GM12878 (cell line): Measurements from ENCODE around the gene HABP2. TPM values are rescaled to one million over a fixed set of nuclear protein-coding genes. Genes with fewer than 3 reads are reported as not detected.

Experiments
- ATAC-seq: fragments of 200-7000 bp; cut with Tn5 transposase; 3 replicates; pipeline ENCODE4 v1.9.1; 2020; ENCODE audit warnings: mild to moderate bottlenecking, moderate library complexity
- BruUV-seq: library from RNA; stranded (reverse); fragments of 400-500 nt; replicated peaks from 2 replicates; lab custom pipeline; 2021; lab: Mats Ljungman, UMichigan
- CTCF ChIA-PET: fragments of 300-600 bp; sonication (Branson Sonifier 250); formaldehyde crosslinking; extraction: SDS; loops from one replicate; lab custom pipeline; 2021; ENCODE audit warnings: inconsistent platforms; lab: Yijun Ruan, JAX
- POLR2A ChIA-PET: fragments of 350-600 bp; formaldehyde crosslinking; extraction: SDS; loops from one replicate; lab custom pipeline; 2021; ENCODE audit warnings: inconsistent platforms; lab: Charles Lee
- RAD21 ChIA-PET: fragments of 300-600 bp; sonication (Branson Sonifier 250); formaldehyde crosslinking; loops from one replicate; lab custom pipeline; 2023; ENCODE audit warnings: antibody characterized with exemption; ENCODE audit not compliant: unreplicated experiment; lab: Charles Lee
- SMC1A ChIA-PET: fragments of 300-600 bp; sonication (Branson Sonifier 250); formaldehyde crosslinking; loops from one replicate; lab custom pipeline; 2023; ENCODE audit not compliant: unreplicated experiment, uncharacterized antibody; lab: Charles Lee
- DNase-seq: peaks from one replicate; pipeline ENCODE4 v3.0.0-alpha.2; 2011; ENCODE audit warnings: low read depth, low spot score
- FAIRE-seq: peaks from 3 replicates; lab custom pipeline; 2011; peaks lifted over from hg19 to GRCh38; lab: Jason Lieb, UNC
- H2AFZ ChIP-seq: 2 replicates; pipeline ENCODE4 v1.6.0; 2011; ENCODE audit warnings: low read depth, low read length, control low read depth; ENCODE audit not compliant: control insufficient read depth
- H3K27ac ChIP-seq: 2 replicates; pipeline ENCODE4 v1.5.1; 2011; ENCODE audit warnings: control low read depth; ENCODE audit not compliant: control insufficient read depth, insufficient read depth
- H3K27me3 ChIP-seq, 2 experiments: replicated peaks in 1 of 2; 2 replicates each; pipeline versions ENCODE4 v1.6.0 to v1.6.1; 2011; ENCODE audit warnings: low read length in 1 of 2; ENCODE audit not compliant: control insufficient read depth in 2 of 2, insufficient read depth in 2 of 2
- H3K36me3 ChIP-seq, 2 experiments: 2 replicates each; pipeline ENCODE4 v1.5.1; 2011; ENCODE audit warnings: low read length in 1 of 2; ENCODE audit not compliant: control insufficient read depth in 2 of 2, insufficient read depth in 2 of 2
- H3K4me1 ChIP-seq: 2 replicates; pipeline ENCODE4 v1.6.1; 2011; ENCODE audit warnings: mild to moderate bottlenecking, low read length, moderate library complexity, mixed read lengths; ENCODE audit not compliant: control insufficient read depth, insufficient read depth
- H3K4me2 ChIP-seq: 2 replicates; pipeline ENCODE4 v1.6.0; 2011; ENCODE audit warnings: control low read depth; ENCODE audit not compliant: control insufficient read depth, insufficient read depth
- H3K4me3 ChIP-seq: fragments of 200-600 bp; sonication (generic); 2 replicates; pipeline ENCODE4 v1.5.1; 2016
- H3K79me2 ChIP-seq: 2 replicates; pipeline ENCODE4 v1.6.0; 2011; ENCODE audit warnings: low read length; ENCODE audit not compliant: control insufficient read depth, insufficient read depth
- H3K9ac ChIP-seq: 2 replicates; pipeline ENCODE4 v1.8.0; 2011; ENCODE audit warnings: low read length, control low read depth, mixed read lengths; ENCODE audit not compliant: control insufficient read depth, insufficient read depth
- H3K9me3 ChIP-seq: replicated peaks from 3 replicates; pipeline ENCODE4 v1.5.1; 2011; ENCODE audit warnings: mild to moderate bottlenecking, low read length; ENCODE audit not compliant: control insufficient read depth, insufficient read depth
- H4K20me1 ChIP-seq: 2 replicates; pipeline ENCODE4 v1.6.0; 2011; ENCODE audit not compliant: control insufficient read depth, insufficient read depth
- BACH1 ChIP-seq: fragments of 450-650 bp; IDR thresholded peaks from 2 replicates; pipeline ENCODE4 v1.6.1; 2017; ENCODE audit warnings: mild to moderate bottlenecking, borderline replicate concordance
- BHLHE40 ChIP-seq, 2 experiments: fragments of 450-650 bp in 1 of 2; IDR thresholded peaks; 2 replicates each; pipeline ENCODE4 v1.6.1; 2011 to 2017; ENCODE audit warnings: low read depth in 2 of 2, borderline replicate concordance in 1 of 2, improper control_type of control experiment in 1 of 2, low read length in 1 of 2, mild to moderate bottlenecking in 1 of 2
- CEBPB ChIP-seq, 2 experiments: fragments of 150-350 bp in 1 of 2; IDR thresholded peaks; 2 replicates each; pipeline ENCODE4 v1.6.1; 2012 to 2014; ENCODE audit warnings: low read depth in 2 of 2, low read length in 2 of 2, borderline replicate concordance in 1 of 2, inconsistent platforms in 1 of 2
- CHD1 ChIP-seq: IDR thresholded peaks from 2 replicates; pipeline ENCODE4 v1.6.1; 2012; ENCODE audit warnings: low read depth, low read length, improper control_type of control experiment
- IKZF1 ChIP-seq: fragments of 450-650 bp; conservative IDR thresholded peaks from 2 replicates; pipeline ENCODE4 v1.6.1; 2017; ENCODE audit warnings: antibody characterized with exemption, mild to moderate bottlenecking
- KLF5 ChIP-seq: fragments of 450-650 bp; IDR thresholded peaks from 2 replicates; pipeline ENCODE4 v1.6.1; 2014; ENCODE audit warnings: mild to moderate bottlenecking; ENCODE audit not compliant: partially characterized antibody
- RAD21 ChIP-seq: IDR thresholded peaks from 2 replicates; pipeline ENCODE4 v1.6.1; 2011; ENCODE audit warnings: mild to moderate bottlenecking, low read depth, low read length, moderate library complexity; ENCODE audit not compliant: insufficient read depth
- RB1 ChIP-seq: fragments of 450-650 bp; formaldehyde crosslinking; IDR thresholded peaks from 2 replicates; pipeline ENCODE4 v1.6.1; 2017; ENCODE audit warnings: mild to moderate bottlenecking, borderline replicate concordance
- RELA ChIP-seq: fragments of 450-650 bp; IDR thresholded peaks from 2 replicates; pipeline ENCODE4 v1.8.0; 2014; ENCODE audit warnings: borderline replicate concordance; ENCODE audit not compliant: partially characterized antibody
- RFX5 ChIP-seq: IDR thresholded peaks from 2 replicates; pipeline ENCODE4 v1.6.1; 2011; ENCODE audit warnings: low read depth, low read length, improper control_type of control experiment
- STAT3 ChIP-seq: IDR thresholded peaks from 2 replicates; pipeline ENCODE4 v1.6.1; 2011; ENCODE audit warnings: low read depth, low read length, improper control_type of control experiment
- YY1 ChIP-seq: IDR thresholded peaks from 2 replicates; pipeline ENCODE4 v1.6.1; 2011; ENCODE audit warnings: low read depth, mild to moderate bottlenecking, low read length
- WGBS: methylation state at CpG from one replicate; pipeline ENCODE4 v1.1.6; 2016; ENCODE audit warnings: low lambda C conversion rate; ENCODE audit not compliant: insufficient replicate concordance, insufficient coverage; ENCODE audit errors: missing lambda C conversion rate; 5-methylcytosine and 5-hydroxymethylcytosine counted together
- in situ Hi-C: fragments of 300-500 bp; cut with MboI; formaldehyde crosslinking; loops from 9 replicates; pipeline ENCODE4 v1.14.3; 2018; ENCODE audit warnings: mixed read lengths
- intact Hi-C: fragments of 100-400 bp; cut with micrococcal nuclease; formaldehyde crosslinking; loops from one replicate; pipeline ENCODE4 v1.14.2; 2022; ENCODE audit not compliant: unreplicated experiment
- polyA plus RNA-seq, 11 experiments: library from polyadenylated mRNA; depleted of rRNA in 4 of 11; unstranded in 6 of 11; stranded (reverse) in 5 of 11; fragments of >200 nt; fragmentation: Nextera tagmentation in 4 of 11; fragmentation: Illumina TruSeq in 1 of 11; extraction: Ambion mirVana in 4 of 11; extraction: Trizol in 1 of 11; gene quantifications; 1 replicate in 1 of 11; 2 replicates in 10 of 11; pipeline versions ENCODE4 v1.2.1 to v1.2.3, GENCODE V29; 2011 to 2016; ENCODE audit warnings: inconsistent platforms in 2 of 11, missing spikeins in 2 of 11, low read depth in 1 of 11
- total RNA-seq, 4 experiments: library from RNA; depleted of rRNA in 3 of 4; stranded (reverse); fragments of >200 nt in 3 of 4; fragmentation: Illumina TruSeq in 1 of 4; extraction: Trizol in 1 of 4; gene quantifications; 2 replicates each; pipeline versions ENCODE4 v1.2.1 to v1.2.3, GENCODE V29; 2013 to 2021
- TF ChIP-seq, protein P1 (sequence below): IDR thresholded peaks from 2 replicates; pipeline ENCODE4 v1.6.1; 2012; ENCODE audit warnings: low read depth, low read length, improper control_type of control experiment
- TF ChIP-seq, protein P2 (sequence below): fragments of 150-350 bp; IDR thresholded peaks from 2 replicates; pipeline ENCODE4 v1.6.1; 2016; ENCODE audit warnings: low read depth, low read length
- TF ChIP-seq, protein P3 (sequence below): fragments of 450-650 bp; IDR thresholded peaks from 2 replicates; pipeline ENCODE4 v1.6.1; 2018; ENCODE audit warnings: mild to moderate bottlenecking, low read depth, moderate library complexity; ENCODE audit not compliant: partially characterized antibody

Gene HABP2
- total and polyA plus RNA-seq, 10 of the 15 experiments (the other 5 are each of a cell fraction or from before 2014, with no cell fraction given): 0.13 TPM; not detected in 9

DNA sequence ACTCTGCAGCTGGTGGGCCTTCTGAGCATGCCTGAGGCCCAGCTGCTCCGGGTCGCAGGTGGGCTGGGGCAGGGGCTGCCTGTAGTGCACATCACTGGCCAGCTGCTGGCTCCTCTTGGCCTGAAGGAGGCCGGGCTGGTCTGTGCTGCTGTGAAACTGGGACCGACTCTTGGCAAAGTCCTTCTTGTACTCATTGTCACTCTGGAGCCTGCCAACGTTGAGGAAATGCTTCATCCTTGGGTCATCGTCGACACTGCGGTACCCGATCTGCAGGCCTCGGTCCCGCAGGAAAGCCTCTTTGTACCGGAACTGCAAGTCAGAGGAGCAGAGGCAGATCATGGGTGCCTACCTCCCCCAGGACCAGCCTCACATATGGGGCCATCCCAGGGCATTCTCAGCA, 37.7 kb downstream of the HABP2 start:
- ChIA-PET POLR2A (no interaction called here), SMC1A (no interaction called here), RAD21 (no interaction called here), CTCF (no interaction called here)
- 34% methylated on average over 12 of the region's 12 CpGs for WGBS
- H2AFZ ChIP-seq: no peak overlapping the region
- in situ Hi-C loops (no loop called here), intact Hi-C loops (no loop called here)
- ATAC-seq (no peak), DNase-seq (no peak), FAIRE-seq (no peak)
- H3K27ac ChIP-seq: no peak overlapping the region
- no TSS peak for BruUV-seq
- no peak overlapping the region for H3K4me3 ChIP-seq
- H3K36me3 ChIP-seq: no peaks in the 10 kb centered on the region
- peaks cover 0 to 3% of the 10 kb centered on the region in 2 experiments; a peak in 2 of 4 replicates for H3K27me3 ChIP-seq
- no peak overlapping the region for H3K4me2 ChIP-seq
- H3K9me3 ChIP-seq: no peaks in the 10 kb centered on the region
- no peak overlapping the region for H3K9ac ChIP-seq
- H4K20me1 ChIP-seq: no peaks in the 10 kb centered on the region
- TF ChIP-seq CEBPB (IDR thresholded peaks at IDR 0.05; ENCODE audit: borderline replicate concordance in 1 of 2, low read depth in 2 of 2, low read length in 2 of 2) (no peak), YY1 (no peak), RELA (no peak), KLF5 (no peak), IKZF1 (no peak), BHLHE40 (IDR thresholded peaks at IDR 0.05; ENCODE audit: borderline replicate concordance in 1 of 2, low read depth in 2 of 2, low read length in 1 of 2) (no peak), CHD1 (no peak), STAT3 (no peak), RFX5 (no peak), RAD21 (no peak), RB1 (no peak), BACH1 (no peak)
- TF ChIP-seq, protein P1, sequence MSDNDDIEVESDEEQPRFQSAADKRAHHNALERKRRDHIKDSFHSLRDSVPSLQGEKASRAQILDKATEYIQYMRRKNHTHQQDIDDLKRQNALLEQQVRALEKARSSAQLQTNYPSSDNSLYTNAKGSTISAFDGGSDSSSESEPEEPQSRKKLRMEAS: no peak
- TF ChIP-seq, protein P2, sequence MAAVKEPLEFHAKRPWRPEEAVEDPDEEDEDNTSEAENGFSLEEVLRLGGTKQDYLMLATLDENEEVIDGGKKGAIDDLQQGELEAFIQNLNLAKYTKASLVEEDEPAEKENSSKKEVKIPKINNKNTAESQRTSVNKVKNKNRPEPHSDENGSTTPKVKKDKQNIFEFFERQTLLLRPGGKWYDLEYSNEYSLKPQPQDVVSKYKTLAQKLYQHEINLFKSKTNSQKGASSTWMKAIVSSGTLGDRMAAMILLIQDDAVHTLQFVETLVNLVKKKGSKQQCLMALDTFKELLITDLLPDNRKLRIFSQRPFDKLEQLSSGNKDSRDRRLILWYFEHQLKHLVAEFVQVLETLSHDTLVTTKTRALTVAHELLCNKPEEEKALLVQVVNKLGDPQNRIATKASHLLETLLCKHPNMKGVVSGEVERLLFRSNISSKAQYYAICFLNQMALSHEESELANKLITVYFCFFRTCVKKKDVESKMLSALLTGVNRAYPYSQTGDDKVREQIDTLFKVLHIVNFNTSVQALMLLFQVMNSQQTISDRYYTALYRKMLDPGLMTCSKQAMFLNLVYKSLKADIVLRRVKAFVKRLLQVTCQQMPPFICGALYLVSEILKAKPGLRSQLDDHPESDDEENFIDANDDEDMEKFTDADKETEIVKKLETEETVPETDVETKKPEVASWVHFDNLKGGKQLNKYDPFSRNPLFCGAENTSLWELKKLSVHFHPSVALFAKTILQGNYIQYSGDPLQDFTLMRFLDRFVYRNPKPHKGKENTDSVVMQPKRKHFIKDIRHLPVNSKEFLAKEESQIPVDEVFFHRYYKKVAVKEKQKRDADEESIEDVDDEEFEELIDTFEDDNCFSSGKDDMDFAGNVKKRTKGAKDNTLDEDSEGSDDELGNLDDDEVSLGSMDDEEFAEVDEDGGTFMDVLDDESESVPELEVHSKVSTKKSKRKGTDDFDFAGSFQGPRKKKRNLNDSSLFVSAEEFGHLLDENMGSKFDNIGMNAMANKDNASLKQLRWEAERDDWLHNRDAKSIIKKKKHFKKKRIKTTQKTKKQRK: no peak
- TF ChIP-seq, protein P3, sequence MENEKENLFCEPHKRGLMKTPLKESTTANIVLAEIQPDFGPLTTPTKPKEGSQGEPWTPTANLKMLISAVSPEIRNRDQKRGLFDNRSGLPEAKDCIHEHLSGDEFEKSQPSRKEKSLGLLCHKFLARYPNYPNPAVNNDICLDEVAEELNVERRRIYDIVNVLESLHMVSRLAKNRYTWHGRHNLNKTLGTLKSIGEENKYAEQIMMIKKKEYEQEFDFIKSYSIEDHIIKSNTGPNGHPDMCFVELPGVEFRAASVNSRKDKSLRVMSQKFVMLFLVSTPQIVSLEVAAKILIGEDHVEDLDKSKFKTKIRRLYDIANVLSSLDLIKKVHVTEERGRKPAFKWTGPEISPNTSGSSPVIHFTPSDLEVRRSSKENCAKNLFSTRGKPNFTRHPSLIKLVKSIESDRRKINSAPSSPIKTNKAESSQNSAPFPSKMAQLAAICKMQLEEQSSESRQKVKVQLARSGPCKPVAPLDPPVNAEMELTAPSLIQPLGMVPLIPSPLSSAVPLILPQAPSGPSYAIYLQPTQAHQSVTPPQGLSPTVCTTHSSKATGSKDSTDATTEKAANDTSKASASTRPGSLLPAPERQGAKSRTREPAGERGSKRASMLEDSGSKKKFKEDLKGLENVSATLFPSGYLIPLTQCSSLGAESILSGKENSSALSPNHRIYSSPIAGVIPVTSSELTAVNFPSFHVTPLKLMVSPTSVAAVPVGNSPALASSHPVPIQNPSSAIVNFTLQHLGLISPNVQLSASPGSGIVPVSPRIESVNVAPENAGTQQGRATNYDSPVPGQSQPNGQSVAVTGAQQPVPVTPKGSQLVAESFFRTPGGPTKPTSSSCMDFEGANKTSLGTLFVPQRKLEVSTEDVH: no peak
- no peaks in the 10 kb centered on the region for H3K4me1 ChIP-seq
- no peaks in the 10 kb centered on the region for H3K79me2 ChIP-seq
